Glomerular visceral epithelial cell (primary cell): Measurements from ENCODE around the gene CDC42SE2.

Experiments used
- DNase-seq: peaks from one replicate; pipeline ENCODE4 v3.0.0-alpha.2; 2016; ENCODE audit errors: extremely low spot score

Gene CDC42SE2

GRCh38 chr5:131263648-131264450 is at the start of gene CDC42SE2:
Gene CDC42SE2, plus strand, starts transcription at chr5:131264053. Its CDS starts 95,441 bp downstream, at chr5:131359494.
- DNase-seq: peak; percentile 93

GRCh38 chr5:131214609-131215227 is 49.1 kb upstream of the CDC42SE2 start:
- DNase-seq: no peak

GRCh38 chr5:131217791-131218190 is 46.1 kb upstream of the CDC42SE2 start:
- DNase-seq: no peak

- no peak for DNase-seq
These were observed 45.5 kb upstream of the CDC42SE2 start for GRCh38 chr5:131218392-131218791.

- DNase-seq: no peak
These were observed 43.3 kb upstream of the CDC42SE2 start for GRCh38 chr5:131220566-131220965.

GRCh38 chr5:131221008-131221703 is 42.7 kb upstream of the CDC42SE2 start:
- no peak for DNase-seq

GRCh38 chr5:131221888-131222287 is 42.0 kb upstream of the CDC42SE2 start:
- DNase-seq: no peak

GRCh38 chr5:131222731-131223130 is 41.1 kb upstream of the CDC42SE2 start:
- DNase-seq: no peak

- no peak for DNase-seq
These were observed 40.0 kb upstream of the CDC42SE2 start for GRCh38 chr5:131223751-131224386.

- no peak for DNase-seq
These were observed 39.3 kb upstream of the CDC42SE2 start for GRCh38 chr5:131224387-131225201.

- DNase-seq: no peak
These were observed 38.4 kb upstream of the CDC42SE2 start for GRCh38 chr5:131225282-131225974.

GRCh38 chr5:131226899-131227298 is 37.0 kb upstream of the CDC42SE2 start:
- DNase-seq: no peak

GRCh38 chr5:131228646-131229045 is 35.2 kb upstream of the CDC42SE2 start:
- DNase-seq: no peak

GRCh38 chr5:131229623-131230022 is 34.2 kb upstream of the CDC42SE2 start:
- peak; percentile 15 for DNase-seq

GRCh38 chr5:131230406-131230805 is 33.4 kb upstream of the CDC42SE2 start:
- no peak for DNase-seq

GRCh38 chr5:131239686-131240085 is 24.2 kb upstream of the CDC42SE2 start:
- no peak for DNase-seq

GRCh38 chr5:131242728-131243255 is 21.1 kb upstream of the CDC42SE2 start:
- DNase-seq: peak; percentile 62

GRCh38 chr5:131245312-131245711 is 18.5 kb upstream of the CDC42SE2 start:
- no peak for DNase-seq

- DNase-seq: no peak
These were observed 17.9 kb upstream of the CDC42SE2 start for GRCh38 chr5:131245948-131246347.

GRCh38 chr5:131246504-131246903 is 17.3 kb upstream of the CDC42SE2 start:
- no peak for DNase-seq
